Right atrium auricular region (tissue), 2 donors: Measurements from ENCODE around the gene FCHO2. TPM values are rescaled to one million over a fixed set of nuclear protein-coding genes. Genes with fewer than 3 reads are reported as not detected.

ENCODE experiments used
- DNase-seq: peaks from one replicate; pipeline ENCODE4 v3.0.0-alpha.2; 2019; ENCODE audit warnings: low spot score
- H3K27ac ChIP-seq, 2 donors: fragments of 200-600 bp; sonication (generic); 1 replicate in 1 of 2; 2 replicates in 1 of 2; pipeline ENCODE4 v1.5.1; 2016 to 2019
- H3K27me3 ChIP-seq, 2 donors: fragments of 200-600 bp; sonication (generic); one replicate each; pipeline versions ENCODE4 v1.5.1 to v1.6.0; 2017 to 2019
- H3K36me3 ChIP-seq: fragments of 200-600 bp; sonication (generic); one replicate; pipeline ENCODE4 v1.5.1; 2016
- H3K4me1 ChIP-seq, 2 donors: fragments of 200-600 bp; sonication (generic); one replicate each; pipeline versions ENCODE4 v1.5.1 to v1.6.0; 2017 to 2019
- H3K4me3 ChIP-seq, 2 donors: fragments of 200-600 bp; sonication (generic); 1 replicate in 1 of 2; 2 replicates in 1 of 2; pipeline ENCODE4 v1.5.1; 2017 to 2019; ENCODE audit warnings: mild to moderate bottlenecking in 1 of 2, moderate library complexity in 1 of 2
- H3K9me3 ChIP-seq, 2 donors: fragments of 200-600 bp; sonication (generic); one replicate each; pipeline ENCODE4 v1.5.1; 2019
- CTCF ChIP-seq, 2 donors: fragments of 200-600 bp; sonication (generic); IDR thresholded peaks; one replicate each; pipeline ENCODE4 v1.5.1; 2019; ENCODE audit warnings: antibody characterized with exemption in 2 of 2
- total RNA-seq, 2 donors: library from RNA; depleted of rRNA; stranded (reverse); fragments of >200 nt; gene quantifications; one replicate each; pipeline ENCODE4 v1.1.0, GENCODE V29; 2016

FCHO2 gene
- total RNA-seq, 2 donors from 2014 or later: 10.7 to 12.1 TPM

GRCh38 chr5:73095564-73096238 lies 139.9 kb downstream of the FCHO2 start:
- no peak overlapping the region for H3K27ac ChIP-seq
- H3K9me3 ChIP-seq: peaks cover 0 to 18% of the 10 kb centered on the region in 2 donors
- no peak for TF ChIP-seq CTCF (IDR thresholded peaks at IDR 0.05)
- no peaks in the 10 kb centered on the region for H3K4me1 ChIP-seq
- no peak for DNase-seq
- H3K4me3 ChIP-seq: no peak overlapping the region
- H3K27me3 ChIP-seq: no peaks in the 10 kb centered on the region
- no peaks in the 10 kb centered on the region for H3K36me3 ChIP-seq

GRCh38 chr5:73096239-73096575 lies 140.4 kb downstream of the FCHO2 start:
- no peak for DNase-seq
- Histone ChIP-seq H3K4me1 (no peaks in the 10 kb centered on the region), H3K4me3 (no peak overlapping the region), H3K27me3 (no peaks in the 10 kb centered on the region), H3K9me3 (peaks cover 0 to 18% of the 10 kb centered on the region in 2 donors), H3K36me3 (no peaks in the 10 kb centered on the region), H3K27ac (no peak overlapping the region)
- no peak for TF ChIP-seq CTCF (IDR thresholded peaks at IDR 0.05)

- Histone ChIP-seq H3K4me3 (no peak overlapping the region), H3K36me3 (no peaks in the 10 kb centered on the region), H3K27me3 (no peaks in the 10 kb centered on the region), H3K9me3 (peaks cover 0 to 18% of the 10 kb centered on the region in 2 donors), H3K27ac (no peak overlapping the region), H3K4me1 (no peaks in the 10 kb centered on the region)
- no peak for TF ChIP-seq CTCF (IDR thresholded peaks at IDR 0.05)
- no peak for DNase-seq
Observed at GRCh38 chr5:73097740-73098139, 141.9 kb downstream of the FCHO2 start.

- DNase-seq: no peak
- Histone ChIP-seq H3K4me1 (no peaks in the 10 kb centered on the region), H3K27ac (no peak overlapping the region), H3K9me3 (peaks cover 0 to 18% of the 10 kb centered on the region in 2 donors), H3K27me3 (no peaks in the 10 kb centered on the region), H3K4me3 (no peak overlapping the region), H3K36me3 (no peaks in the 10 kb centered on the region)
- no peak for TF ChIP-seq CTCF (IDR thresholded peaks at IDR 0.05)
Observed at GRCh38 chr5:73100109-73100508, 144.3 kb downstream of the FCHO2 start.

- Histone ChIP-seq H3K4me3 (no peak overlapping the region), H3K36me3 (no peaks in the 10 kb centered on the region), H3K9me3 (peaks cover 0 to 8% of the 10 kb centered on the region in 2 donors), H3K4me1 (no peaks in the 10 kb centered on the region), H3K27me3 (no peaks in the 10 kb centered on the region), H3K27ac (no peak overlapping the region)
- DNase-seq: no peak
- no peak for TF ChIP-seq CTCF (IDR thresholded peaks at IDR 0.05)
Observed at GRCh38 chr5:73103870-73104299, 148.0 kb downstream of the FCHO2 start.

GRCh38 chr5:73104326-73104725 lies 148.5 kb downstream of the FCHO2 start:
- Histone ChIP-seq H3K9me3 (peaks cover 0 to 9% of the 10 kb centered on the region in 2 donors), H3K4me3 (no peak overlapping the region), H3K4me1 (no peaks in the 10 kb centered on the region), H3K36me3 (no peaks in the 10 kb centered on the region), H3K27me3 (no peaks in the 10 kb centered on the region), H3K27ac (no peak overlapping the region)
- DNase-seq: no peak
- no peak for TF ChIP-seq CTCF (IDR thresholded peaks at IDR 0.05)
